HepG2 (cell line): ENCODE data around the gene GLB1L. TPM values are rescaled to one million over a fixed set of nuclear protein-coding genes. Genes with fewer than 3 reads are reported as not detected.

ENCODE experiments used
- CC2D1A ChIP-seq: sonication (generic); formaldehyde crosslinking; IDR thresholded peaks from 2 replicates; pipeline ENCODE4 v1.8.1; 2023; ENCODE audit warnings: mild to moderate bottlenecking, missing genetic modification reagents
- DBP ChIP-seq: sonication (generic); formaldehyde crosslinking; IDR thresholded peaks from 2 replicates; pipeline ENCODE4 v1.4.0; 2020; ENCODE audit warnings: missing genetic modification reagents; ENCODE audit errors: not compliant biosample characterization
- DMTF1 ChIP-seq: sonication (generic); formaldehyde crosslinking; IDR thresholded peaks from 2 replicates; pipeline ENCODE4 v1.4.0; 2020; ENCODE audit warnings: mild to moderate bottlenecking, missing genetic modification reagents
- EEA1 ChIP-seq: sonication (generic); formaldehyde crosslinking; IDR thresholded peaks from 2 replicates; pipeline ENCODE4 v1.5.1; 2020; ENCODE audit warnings: mild to moderate bottlenecking, missing genetic modification reagents, borderline replicate concordance
- FOXM1 ChIP-seq: sonication (generic); formaldehyde crosslinking; IDR thresholded peaks from 2 replicates; pipeline ENCODE4 v1.5.0; 2020; ENCODE audit warnings: missing genetic modification reagents
- IRX3 ChIP-seq: sonication (generic); formaldehyde crosslinking; IDR thresholded peaks from 2 replicates; pipeline ENCODE4 v1.8.1; 2023; ENCODE audit warnings: mild to moderate bottlenecking, low read depth, missing genetic modification reagents, borderline replicate concordance
- JARID2 ChIP-seq: sonication (generic); formaldehyde crosslinking; IDR thresholded peaks from 2 replicates; pipeline ENCODE4 v1.8.1; 2023; ENCODE audit warnings: missing genetic modification reagents, inconsistent platforms; ENCODE audit not compliant: insufficient replicate concordance
- NR2F2 ChIP-seq: IDR thresholded peaks from 2 replicates; pipeline ENCODE4 v1.6.1; 2012; ENCODE audit warnings: low read depth, inconsistent platforms, borderline replicate concordance
- PAX8 ChIP-seq: sonication (generic); formaldehyde crosslinking; IDR thresholded peaks from 2 replicates; pipeline ENCODE4 v1.8.0; 2022; ENCODE audit warnings: mild to moderate bottlenecking, missing genetic modification reagents, borderline replicate concordance
- POLR2AphosphoS5 ChIP-seq: IDR thresholded peaks from 2 replicates; pipeline ENCODE4 v1.6.1; 2012; ENCODE audit warnings: low read depth, low read length
- REPIN1 ChIP-seq: sonication (generic); formaldehyde crosslinking; IDR thresholded peaks from 2 replicates; pipeline ENCODE4 v1.8.0; 2022; ENCODE audit warnings: missing genetic modification reagents, low read depth, mild to moderate bottlenecking, borderline replicate concordance
- SAFB2 ChIP-seq: sonication (generic); formaldehyde crosslinking; IDR thresholded peaks from 2 replicates; pipeline ENCODE4 v1.5.1; 2020; ENCODE audit warnings: missing genetic modification reagents, low read depth, mild to moderate bottlenecking, borderline replicate concordance
- ZBTB20 ChIP-seq: sonication (generic); formaldehyde crosslinking; IDR thresholded peaks from 2 replicates; pipeline ENCODE4 v1.8.1; 2023; ENCODE audit warnings: missing genetic modification reagents, low read depth, mild to moderate bottlenecking, borderline replicate concordance
- ZBTB21 ChIP-seq: sonication (generic); formaldehyde crosslinking; IDR thresholded peaks from 2 replicates; pipeline ENCODE4 v1.4.0; 2020; ENCODE audit warnings: missing genetic modification reagents
- ZKSCAN1 ChIP-seq: fragments of 150-350 bp; IDR thresholded peaks from 2 replicates; pipeline ENCODE4 v1.6.1; 2014; ENCODE audit warnings: low read length
- ZMYM4 ChIP-seq: sonication (generic); formaldehyde crosslinking; IDR thresholded peaks from 2 replicates; pipeline ENCODE4 v1.8.1; 2023; ENCODE audit warnings: mild to moderate bottlenecking, missing genetic modification reagents
- ZNF331 ChIP-seq: sonication (generic); formaldehyde crosslinking; IDR thresholded peaks from 2 replicates; pipeline ENCODE4 v1.4.0; 2020; ENCODE audit warnings: missing genetic modification reagents
- ZNF335 ChIP-seq: sonication (generic); formaldehyde crosslinking; IDR thresholded peaks from 2 replicates; pipeline ENCODE4 v1.4.0; 2020; ENCODE audit warnings: missing genetic modification reagents
- ZNF570 ChIP-seq: sonication (generic); formaldehyde crosslinking; IDR thresholded peaks from 2 replicates; pipeline ENCODE4 v1.4.0; 2020; ENCODE audit warnings: mild to moderate bottlenecking, missing genetic modification reagents, borderline replicate concordance
- ZNF772 ChIP-seq: sonication (generic); formaldehyde crosslinking; IDR thresholded peaks from 2 replicates; pipeline ENCODE4 v1.5.0; 2020; ENCODE audit warnings: mild to moderate bottlenecking, missing genetic modification reagents
- polyA plus RNA-seq, 8 experiments: library from polyadenylated mRNA; depleted of rRNA in 3 of 8; stranded (reverse) in 7 of 8; unstranded in 1 of 8; fragments of >200 nt; fragmentation: Illumina TruSeq in 4 of 8; extraction: Trizol in 4 of 8; gene quantifications; 2 replicates each; pipeline versions ENCODE4 v1.2.1 to v1.2.3, GENCODE V29; 2011 to 2016; ENCODE audit warnings: low read depth in 4 of 8, missing spikeins in 1 of 8, mixed read lengths in 1 of 8; ENCODE audit not compliant: insufficient read depth in 1 of 8
- total RNA-seq, 5 experiments: library from RNA; depleted of rRNA; stranded (reverse); fragments of >200 nt; fragmentation: Illumina TruSeq; extraction: Trizol; gene quantifications; 2 replicates each; pipeline ENCODE4 v1.2.3, GENCODE V29; 2016; ENCODE audit warnings: low read depth in 1 of 5
- TF ChIP-seq, protein P1 (sequence below): sonication (generic); formaldehyde crosslinking; IDR thresholded peaks from 2 replicates; pipeline ENCODE4 v1.4.0; 2020; ENCODE audit warnings: missing genetic modification reagents, borderline replicate concordance

Gene GLB1L
- total and polyA plus RNA-seq, 2 of the 13 experiments (the other 11 are each of a cell fraction or from before 2014, with no cell fraction given) = 6.8 to 7.3 TPM

DNA sequence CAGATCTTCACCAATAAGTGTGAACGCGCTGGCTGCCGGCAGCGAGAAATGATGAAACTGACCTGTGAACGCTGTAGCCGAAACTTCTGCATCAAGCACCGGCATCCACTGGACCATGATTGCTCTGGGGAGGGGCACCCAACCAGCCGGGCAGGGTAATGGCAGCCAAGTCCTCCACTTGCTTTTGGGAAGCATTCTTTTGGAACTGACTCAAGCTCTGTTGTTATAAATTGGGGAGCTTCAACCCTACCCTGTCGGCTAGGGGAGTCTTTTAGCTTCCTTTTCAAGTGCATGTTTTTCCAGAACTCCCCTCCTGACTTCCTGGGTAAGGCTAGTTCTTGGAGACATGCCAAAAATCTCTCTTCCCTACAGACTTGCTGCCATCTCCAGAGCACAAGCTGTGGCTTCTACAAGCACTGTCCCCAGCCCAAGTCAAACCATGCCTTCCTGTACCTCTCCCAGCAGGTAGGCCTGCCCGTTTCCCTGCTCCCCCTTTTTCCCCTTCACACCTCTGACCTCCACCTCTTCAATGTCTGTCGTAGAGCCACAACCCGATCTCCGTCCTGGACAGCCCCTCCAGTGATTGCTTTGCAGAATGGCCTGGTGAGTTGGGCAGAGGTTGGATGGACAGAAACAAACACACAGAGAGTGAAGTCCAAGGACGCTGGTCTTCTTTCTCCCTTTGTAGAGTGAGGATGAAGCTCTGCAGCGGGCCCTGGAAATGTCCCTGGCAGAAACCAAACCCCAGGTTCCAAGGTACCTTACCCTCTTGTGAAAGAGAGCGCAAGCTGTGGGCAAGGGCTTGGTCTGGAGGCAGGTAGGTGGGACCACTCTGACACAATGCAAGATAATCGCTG lies 37.1 kb downstream of the GLB1L start (continued):
- 0 out of 2 replicates have a peak, but pooled peaks have one; percentile 32 for TF ChIP-seq REPIN1
- TF ChIP-seq ZNF335 = 0 out of 2 replicates have a peak, but pooled peaks have one; percentile 40
- 0 out of 2 replicates have a peak, but pooled peaks have one; percentile 33 for TF ChIP-seq ZBTB20 (CRISPR knock-in tag)
- TF ChIP-seq DBP (CRISPR knock-in tag) = no peak
- TF ChIP-seq ZNF772 = 0 out of 2 replicates have a peak, but pooled peaks have one; percentile 22
- peak; percentile 73 for TF ChIP-seq ZMYM4
- TF ChIP-seq CC2D1A = 0 out of 2 replicates have a peak, but pooled peaks have one; percentile 23
- peak; percentile 84 for TF ChIP-seq ZNF331 (CRISPR knock-in tag)
- TF ChIP-seq NR2F2 = peak; percentile 16
- TF ChIP-seq PAX8 (CRISPR knock-in tag) = no peak
- TF ChIP-seq EEA1 (CRISPR knock-in tag) = no peak
- TF ChIP-seq, protein P1, sequence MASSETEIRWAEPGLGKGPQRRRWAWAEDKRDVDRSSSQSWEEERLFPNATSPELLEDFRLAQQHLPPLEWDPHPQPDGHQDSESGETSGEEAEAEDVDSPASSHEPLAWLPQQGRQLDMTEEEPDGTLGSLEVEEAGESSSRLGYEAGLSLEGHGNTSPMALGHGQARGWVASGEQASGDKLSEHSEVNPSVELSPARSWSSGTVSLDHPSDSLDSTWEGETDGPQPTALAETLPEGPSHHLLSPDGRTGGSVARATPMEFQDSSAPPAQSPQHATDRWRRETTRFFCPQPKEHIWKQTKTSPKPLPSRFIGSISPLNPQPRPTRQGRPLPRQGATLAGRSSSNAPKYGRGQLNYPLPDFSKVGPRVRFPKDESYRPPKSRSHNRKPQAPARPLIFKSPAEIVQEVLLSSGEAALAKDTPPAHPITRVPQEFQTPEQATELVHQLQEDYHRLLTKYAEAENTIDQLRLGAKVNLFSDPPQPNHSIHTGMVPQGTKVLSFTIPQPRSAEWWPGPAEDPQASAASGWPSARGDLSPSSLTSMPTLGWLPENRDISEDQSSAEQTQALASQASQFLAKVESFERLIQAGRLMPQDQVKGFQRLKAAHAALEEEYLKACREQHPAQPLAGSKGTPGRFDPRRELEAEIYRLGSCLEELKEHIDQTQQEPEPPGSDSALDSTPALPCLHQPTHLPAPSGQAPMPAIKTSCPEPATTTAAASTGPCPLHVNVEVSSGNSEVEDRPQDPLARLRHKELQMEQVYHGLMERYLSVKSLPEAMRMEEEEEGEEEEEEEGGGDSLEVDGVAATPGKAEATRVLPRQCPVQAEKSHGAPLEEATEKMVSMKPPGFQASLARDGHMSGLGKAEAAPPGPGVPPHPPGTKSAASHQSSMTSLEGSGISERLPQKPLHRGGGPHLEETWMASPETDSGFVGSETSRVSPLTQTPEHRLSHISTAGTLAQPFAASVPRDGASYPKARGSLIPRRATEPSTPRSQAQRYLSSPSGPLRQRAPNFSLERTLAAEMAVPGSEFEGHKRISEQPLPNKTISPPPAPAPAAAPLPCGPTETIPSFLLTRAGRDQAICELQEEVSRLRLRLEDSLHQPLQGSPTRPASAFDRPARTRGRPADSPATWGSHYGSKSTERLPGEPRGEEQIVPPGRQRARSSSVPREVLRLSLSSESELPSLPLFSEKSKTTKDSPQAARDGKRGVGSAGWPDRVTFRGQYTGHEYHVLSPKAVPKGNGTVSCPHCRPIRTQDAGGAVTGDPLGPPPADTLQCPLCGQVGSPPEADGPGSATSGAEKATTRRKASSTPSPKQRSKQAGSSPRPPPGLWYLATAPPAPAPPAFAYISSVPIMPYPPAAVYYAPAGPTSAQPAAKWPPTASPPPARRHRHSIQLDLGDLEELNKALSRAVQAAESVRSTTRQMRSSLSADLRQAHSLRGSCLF (CRISPR knock-in tag) = no peak
- TF ChIP-seq IRX3 (CRISPR knock-in tag) = 0 out of 2 replicates have a peak, but pooled peaks have one; percentile 11
- TF ChIP-seq ZNF570 = no peak
- TF ChIP-seq JARID2 = peak; percentile 71
- TF ChIP-seq SAFB2 (CRISPR knock-in tag) = no peak; the same call in 1 of the 2 replicates
- no peak for TF ChIP-seq FOXM1 (CRISPR knock-in tag)
- no peak for TF ChIP-seq DMTF1 (CRISPR knock-in tag)
- no peak for TF ChIP-seq ZKSCAN1
- TF ChIP-seq POLR2AphosphoS5 = peak; percentile 82
- TF ChIP-seq ZBTB21 (CRISPR knock-in tag) = no peak
